GM12874 (cell line): ENCODE results near the gene RANBP17.

Source experiments
- TF ChIP-seq, protein P1 (sequence below): IDR thresholded peaks from 2 replicates; pipeline ENCODE4 v1.5.1; 2011; ENCODE audit warnings: low read depth, mild to moderate bottlenecking, control low read depth, low read length, moderate library complexity; ENCODE audit not compliant: insufficient read depth

The RANBP17 gene

GRCh38 chr5:171306781-171307591 is 445.2 kb downstream of the RANBP17 start:
- TF ChIP-seq, protein P1, sequence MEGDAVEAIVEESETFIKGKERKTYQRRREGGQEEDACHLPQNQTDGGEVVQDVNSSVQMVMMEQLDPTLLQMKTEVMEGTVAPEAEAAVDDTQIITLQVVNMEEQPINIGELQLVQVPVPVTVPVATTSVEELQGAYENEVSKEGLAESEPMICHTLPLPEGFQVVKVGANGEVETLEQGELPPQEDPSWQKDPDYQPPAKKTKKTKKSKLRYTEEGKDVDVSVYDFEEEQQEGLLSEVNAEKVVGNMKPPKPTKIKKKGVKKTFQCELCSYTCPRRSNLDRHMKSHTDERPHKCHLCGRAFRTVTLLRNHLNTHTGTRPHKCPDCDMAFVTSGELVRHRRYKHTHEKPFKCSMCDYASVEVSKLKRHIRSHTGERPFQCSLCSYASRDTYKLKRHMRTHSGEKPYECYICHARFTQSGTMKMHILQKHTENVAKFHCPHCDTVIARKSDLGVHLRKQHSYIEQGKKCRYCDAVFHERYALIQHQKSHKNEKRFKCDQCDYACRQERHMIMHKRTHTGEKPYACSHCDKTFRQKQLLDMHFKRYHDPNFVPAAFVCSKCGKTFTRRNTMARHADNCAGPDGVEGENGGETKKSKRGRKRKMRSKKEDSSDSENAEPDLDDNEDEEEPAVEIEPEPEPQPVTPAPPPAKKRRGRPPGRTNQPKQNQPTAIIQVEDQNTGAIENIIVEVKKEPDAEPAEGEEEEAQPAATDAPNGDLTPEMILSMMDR = no peak

- TF ChIP-seq, protein P1 = no peak
Measured at GRCh38 chr5:171307789-171308452, 446.1 kb downstream of the RANBP17 start.

GRCh38 chr5:171308453-171309275 is 446.8 kb downstream of the RANBP17 start, which contains the start of gene TLX3:
Gene TLX3 (plus strand): TSS chr5:171309248. CDS start chr5:171309366, 118 bp downstream.
- TF ChIP-seq, protein P1 = no peak

GRCh38 chr5:171309276-171310211 is 447.7 kb downstream of the RANBP17 start:
- TF ChIP-seq, protein P1 = no peak

DNA sequence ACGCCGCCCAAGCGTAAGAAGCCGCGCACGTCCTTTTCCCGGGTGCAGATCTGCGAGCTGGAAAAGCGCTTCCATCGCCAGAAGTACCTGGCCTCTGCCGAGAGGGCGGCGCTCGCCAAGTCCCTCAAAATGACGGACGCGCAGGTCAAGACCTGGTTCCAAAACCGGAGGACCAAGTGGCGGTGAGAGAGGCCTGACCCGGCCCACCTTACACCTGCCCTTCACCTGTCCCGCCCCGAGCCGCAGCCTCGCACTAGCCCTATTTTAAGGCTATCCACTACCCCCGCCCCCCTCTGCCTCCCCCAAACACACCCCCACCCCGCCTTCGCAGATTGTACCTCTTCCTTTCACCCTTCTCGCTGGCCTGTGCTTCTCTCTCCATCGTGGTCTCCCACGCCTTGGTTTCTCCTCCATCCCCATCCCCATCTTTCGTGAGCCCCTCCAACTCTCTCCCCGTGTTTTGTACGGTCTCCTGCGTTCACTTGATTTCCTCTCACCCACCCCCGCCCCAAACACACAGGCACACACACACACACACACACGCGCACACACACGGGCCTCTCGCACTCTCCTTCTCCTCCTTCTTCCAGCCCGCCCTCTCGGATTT is 448.5 kb downstream of the RANBP17 start:
- TF ChIP-seq, protein P1 = peak; percentile 32; the same call in 1 of the 2 replicates

DNA sequence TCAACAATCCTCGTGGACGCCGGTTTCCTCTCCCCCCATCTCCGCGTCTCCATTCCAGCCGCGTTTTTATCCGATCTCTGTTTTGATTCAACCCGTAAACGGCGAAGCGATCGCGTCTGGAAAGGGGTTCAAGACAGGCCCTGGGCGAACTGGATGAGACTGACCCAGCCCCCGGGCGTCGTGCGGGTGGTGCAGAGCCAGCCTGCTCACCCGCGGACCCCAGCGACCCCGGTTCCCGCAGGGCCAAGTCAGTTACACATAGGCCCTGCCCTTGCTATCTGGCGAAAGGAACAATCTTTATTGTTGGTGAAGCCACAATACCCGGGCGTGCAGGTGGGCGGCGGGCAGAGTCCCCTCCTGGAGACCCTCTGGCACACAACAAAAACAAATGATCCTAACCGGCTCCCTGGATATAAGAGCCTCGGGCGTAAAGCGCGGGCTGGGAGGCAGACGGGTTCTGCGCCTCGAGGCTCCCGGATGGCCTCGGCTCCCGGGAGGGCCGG is 449.1 kb downstream of the RANBP17 start:
- TF ChIP-seq, protein P1 = no peak
